ENCODE results near the gene ITGB1.
A peak's percentile ranks its signal among the peaks of the same experiment; 100 is the strongest.
"Not testable (repeated sequence)": the region's sequence is repeated elsewhere in the genome, so short reads cannot be mapped to it uniquely, and the experiment has no call there.

Gene ITGB1

DNA sequence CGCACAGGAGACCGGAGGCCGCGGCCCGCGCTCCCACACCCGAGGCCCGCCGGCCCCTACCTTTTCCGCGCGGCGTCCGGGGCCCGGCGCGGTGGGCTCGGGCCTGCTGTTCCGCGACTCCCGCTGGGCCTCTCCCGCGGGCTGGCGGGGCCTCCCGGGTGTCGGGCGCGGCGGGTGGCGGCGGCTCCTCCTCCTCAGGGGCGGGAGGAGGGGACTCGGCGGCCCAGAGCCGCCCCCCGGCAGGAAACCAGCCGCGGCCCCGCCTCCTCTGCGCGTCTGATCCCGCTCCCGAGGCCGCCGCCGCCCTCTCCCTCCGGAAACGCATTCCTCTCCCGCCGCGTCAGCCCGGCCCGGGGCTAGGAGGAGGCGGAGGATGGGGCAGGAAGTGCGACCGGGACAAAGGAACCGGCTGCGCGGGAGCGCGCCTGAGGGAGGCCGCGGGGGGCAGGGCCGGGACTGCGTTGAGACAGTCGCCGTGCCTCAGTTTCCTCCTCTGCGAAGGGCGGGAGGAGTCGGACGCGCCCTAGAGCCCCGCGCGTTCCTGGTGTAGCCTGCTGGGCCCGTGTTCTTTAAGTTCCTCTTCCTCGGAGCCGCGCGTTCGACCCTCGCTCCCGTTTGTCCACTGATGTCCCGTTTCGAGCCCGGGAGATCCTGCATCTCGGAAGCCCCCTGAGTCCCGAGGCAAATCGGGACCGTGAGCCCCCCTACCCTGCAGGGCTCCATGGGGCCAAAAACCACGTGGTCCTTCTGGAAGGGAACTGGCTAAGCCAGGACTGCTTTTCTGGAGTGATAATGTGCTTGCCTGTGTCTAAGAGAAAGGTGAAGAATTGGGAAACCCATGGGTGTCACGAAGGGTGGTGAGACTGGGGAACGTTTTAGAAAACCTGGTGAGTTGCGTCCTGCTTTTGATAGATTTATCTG, at the start of gene ITGB1:
Gene ITGB1, minus strand, starts transcription at position 146 of the 921 bp plus-strand sequence. CDS start 22,672 bp downstream, outside the sequence.
- peak; percentile 95 for DNase-seq (ENCODE audit: low spot score)

DNA sequence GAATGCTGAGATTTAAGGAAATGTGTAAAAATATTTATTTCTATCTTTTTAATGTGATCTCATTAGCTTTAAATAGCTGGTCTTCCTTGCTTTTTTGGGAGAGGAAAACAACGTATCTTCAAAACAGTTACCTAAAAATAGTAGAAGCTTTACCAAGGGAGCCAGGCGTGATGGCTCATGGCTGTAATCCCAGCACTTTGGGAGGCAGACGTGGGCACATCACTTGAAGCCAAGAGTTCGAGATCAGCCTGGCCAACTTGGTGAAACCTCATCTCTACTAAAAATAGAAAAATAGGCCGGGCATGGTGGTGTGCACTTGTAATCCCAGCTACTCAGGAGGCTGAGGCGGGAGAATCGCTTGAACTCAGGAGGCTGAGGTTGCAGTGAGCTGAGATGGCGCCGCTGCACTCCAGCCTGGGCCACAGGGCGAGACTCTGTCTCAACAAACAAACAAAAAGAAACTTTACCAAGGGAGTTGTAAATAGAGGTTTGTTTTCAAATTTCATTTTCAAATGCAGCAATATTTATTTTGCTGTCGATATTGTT, 48.4 kb upstream of the ITGB1 start:
- DNase-seq (ENCODE audit: low spot score) = no peak

DNA sequence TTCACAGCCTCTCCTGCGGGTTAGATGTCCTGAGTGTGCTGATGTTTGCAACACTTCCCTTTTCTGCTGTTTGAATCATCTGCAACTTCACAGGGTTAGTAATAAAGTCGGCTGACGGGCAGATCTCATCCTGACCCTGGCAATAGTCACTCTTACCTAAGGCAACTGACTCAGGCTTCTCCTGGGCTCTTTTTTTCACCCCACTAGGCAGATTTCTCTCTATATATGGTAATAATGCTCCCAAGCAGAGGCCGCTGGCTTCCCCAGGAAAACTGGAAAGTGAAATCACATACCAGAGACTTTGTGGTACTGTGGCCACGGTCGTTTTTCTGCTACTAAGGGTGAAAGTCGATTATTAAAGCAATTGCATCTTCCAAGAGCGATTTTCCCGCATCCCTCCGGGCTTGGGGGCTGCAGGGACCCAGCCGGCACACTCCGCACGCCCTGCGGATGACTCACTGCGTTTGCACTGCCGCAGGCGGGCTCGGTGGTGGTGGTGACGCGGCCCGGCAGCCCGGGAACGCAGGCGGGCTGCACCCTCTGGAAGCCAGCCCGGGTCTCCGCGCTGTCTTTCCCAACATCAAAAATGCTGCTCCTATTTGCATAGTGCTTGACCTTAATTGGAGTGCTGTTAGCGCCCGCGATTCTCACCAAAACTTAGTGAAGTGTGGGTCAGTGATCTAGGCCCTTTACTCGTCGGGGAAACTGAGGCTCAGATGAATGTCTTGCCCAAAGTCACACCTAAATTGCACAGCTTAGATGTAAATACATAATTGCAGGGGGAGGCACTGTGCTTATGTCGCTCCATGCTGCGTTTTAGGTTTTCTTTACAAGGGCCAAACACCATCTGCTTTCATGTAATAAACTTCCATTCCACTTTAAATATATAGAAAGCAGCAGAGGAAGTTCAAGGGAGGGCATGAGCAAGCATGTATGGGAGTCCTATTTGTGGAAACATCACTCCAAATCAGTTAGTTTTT, 47.6 kb upstream of the ITGB1 start:
- DNase-seq (ENCODE audit: low spot score) = peak; percentile 20

DNA sequence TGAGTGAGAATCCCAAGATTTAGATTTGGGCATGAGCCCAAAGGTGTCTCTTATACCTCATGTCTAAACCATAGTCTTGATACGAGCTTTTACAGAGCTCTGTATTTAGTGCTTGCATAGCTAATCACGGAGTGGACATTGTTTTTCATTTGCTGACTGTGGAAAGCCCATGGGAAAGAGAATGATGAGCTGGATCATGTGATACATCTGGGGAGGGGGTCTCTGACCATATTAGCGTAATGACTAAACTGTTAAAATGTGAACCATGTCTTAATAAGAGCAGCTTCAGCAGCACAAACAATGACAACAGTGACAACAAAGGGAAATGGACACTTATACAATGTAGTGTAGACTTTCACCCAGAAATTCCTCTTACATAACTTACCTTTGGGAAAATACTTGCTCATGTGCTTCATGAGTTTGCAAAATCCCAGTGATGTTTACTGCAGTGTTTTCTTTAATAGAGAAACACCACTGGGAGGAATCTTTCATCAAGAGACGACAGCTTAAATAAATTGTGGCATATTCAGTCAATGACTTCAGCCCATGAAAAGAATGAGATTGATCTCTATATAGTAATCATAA, 44.0 kb upstream of the ITGB1 start:
- no peak for DNase-seq (ENCODE audit: low spot score)

DNA sequence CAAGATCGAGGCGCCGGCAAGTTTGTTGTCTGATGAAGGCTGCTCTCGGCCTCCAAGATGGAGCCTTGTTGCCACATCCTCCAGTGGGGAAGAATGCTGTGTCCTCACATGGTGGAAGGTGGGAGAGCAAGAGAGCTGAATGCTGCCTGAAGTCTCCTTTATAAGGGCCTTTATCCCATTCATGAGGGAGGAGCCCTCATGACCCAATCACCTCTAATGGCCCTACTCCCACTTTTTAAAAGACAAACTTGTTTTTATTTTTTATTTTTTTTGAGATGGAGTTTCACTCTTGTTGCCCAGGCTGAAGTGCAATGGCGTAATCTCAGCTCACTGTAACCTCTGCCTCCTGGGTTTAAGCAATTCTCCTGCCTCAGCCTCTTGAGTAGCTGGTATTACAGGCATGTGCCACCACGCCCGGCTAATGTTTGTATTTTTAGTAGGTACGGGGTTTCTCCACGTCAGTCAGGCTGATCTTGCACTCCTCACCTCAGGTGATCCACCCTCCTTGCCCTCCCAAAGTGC, 40.1 kb upstream of the ITGB1 start:
- not testable (repeated sequence) for DNase-seq (ENCODE audit: low spot score)

DNA sequence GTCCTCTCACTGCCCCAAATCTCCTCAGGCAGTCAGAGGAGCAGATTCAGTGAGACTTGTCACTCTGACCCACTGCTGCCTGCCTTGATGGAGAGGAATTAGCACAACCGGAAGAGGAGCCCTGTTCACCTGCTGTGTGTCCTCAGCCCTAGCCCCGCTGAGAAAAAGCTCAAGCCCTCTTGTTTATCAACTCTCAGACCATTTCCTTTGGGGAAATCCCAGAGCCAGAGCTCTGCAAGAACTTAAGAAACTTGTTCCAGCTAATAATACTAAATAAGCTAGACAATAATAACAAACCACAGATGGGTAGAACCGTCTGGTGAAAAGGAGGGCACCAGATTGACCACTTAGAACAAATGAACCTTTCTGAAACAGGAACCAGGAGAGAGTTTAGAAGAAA, 37.7 kb upstream of the ITGB1 start:
- no peak for DNase-seq (ENCODE audit: low spot score)

DNA sequence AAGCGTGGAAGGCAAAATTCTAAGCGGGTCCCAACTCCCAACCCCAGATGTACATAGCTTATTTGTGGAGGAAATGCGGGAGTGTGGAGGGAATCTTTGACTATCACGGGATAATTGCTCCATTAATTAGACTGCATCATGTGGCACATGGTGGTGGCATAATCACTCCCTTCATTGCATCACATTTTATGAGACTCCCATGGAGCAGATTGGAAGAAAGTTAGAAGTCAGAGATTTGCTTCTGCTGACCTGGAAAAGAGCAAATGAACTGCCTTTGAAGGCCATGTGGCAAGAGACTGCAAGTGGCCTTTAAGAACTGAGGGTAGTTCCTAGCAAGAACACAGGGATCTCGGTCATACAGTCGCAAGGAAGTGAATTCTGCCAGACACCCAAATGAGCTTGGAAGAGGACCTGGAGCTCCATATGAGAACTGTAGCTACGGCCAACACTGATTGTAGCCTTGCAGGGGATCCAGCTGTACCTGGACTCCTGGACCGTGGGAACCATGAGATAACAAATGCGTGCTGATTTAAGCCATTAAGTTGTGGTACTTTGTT, 37.1 kb upstream of the ITGB1 start:
- no peak for DNase-seq (ENCODE audit: low spot score)

DNA sequence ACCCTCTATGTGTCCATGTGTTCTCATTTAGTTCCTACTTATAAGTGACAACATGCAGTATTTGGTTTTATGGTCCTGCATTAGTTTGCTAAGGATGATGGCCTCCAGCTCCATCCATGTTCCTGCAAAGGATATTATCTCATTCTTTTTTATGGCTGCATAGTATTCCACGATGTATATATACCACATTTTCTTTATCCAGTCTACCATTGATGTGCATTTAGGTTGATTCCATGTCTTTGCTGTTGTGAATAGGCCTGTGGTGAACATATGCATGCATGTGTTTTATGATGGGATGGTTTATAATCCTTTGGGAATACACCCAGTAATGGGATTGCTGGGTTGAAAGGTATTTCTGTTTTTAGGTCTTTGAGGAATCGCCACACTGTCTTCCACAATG, 36.6 kb upstream of the ITGB1 start:
- DNase-seq (ENCODE audit: low spot score) = not testable (repeated sequence)

DNA sequence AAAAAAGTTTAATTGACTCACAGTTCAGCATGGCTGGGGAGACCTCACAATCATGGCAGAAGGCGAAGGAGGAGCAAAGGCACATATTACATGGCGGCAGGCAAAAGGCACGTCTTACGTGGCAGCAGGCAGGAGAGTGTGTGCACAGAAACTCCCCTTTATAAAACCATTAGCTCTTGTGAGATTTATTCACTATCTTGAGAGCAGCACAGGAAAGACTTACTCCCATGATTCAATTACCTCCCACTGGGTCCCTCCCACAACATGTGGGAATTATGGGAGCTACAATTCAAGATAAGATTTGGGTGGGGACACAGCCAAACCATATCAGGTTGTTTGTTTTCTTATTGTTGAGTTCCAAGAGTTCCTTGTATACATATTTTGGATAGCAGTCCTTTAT, 34.3 kb upstream of the ITGB1 start:
- not testable (repeated sequence) for DNase-seq (ENCODE audit: low spot score)

DNA sequence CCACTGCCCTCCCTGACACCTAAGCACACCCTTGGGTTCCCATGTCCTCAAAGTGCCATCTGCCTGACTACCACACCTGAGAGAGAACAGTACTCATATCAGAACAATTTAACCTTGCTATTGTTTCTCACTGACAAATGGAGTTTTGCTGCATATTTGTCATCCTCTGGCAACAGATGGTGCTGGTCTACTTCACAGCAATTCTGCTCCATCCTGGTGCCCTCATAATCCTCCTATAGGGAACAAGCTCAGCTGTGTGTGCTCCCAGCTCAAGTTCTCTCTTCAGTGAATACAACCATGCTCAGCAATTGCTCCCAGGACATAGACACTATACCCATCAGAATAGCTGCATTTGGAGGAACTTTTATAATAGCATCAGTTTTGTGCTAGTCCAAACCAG, 32.8 kb upstream of the ITGB1 start:
- no peak for DNase-seq (ENCODE audit: low spot score)

DNA sequence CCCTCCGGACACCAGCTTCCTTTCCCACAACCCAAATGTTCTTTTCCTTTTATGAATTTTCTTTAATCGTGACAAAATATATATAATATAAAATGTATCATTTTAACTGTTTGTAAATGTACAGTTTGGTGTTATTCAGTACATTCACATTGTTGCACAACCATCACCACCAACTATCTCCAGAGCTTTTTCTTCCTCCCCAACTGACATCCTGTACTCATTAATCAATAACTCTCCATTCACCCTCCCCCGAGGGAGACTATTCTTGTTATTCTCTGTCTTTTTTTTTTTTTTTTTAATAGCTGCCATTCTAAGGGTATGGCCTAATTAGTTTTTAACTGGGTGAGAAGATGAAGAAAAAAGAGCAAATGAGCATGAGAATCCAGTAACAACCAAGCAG, 30.6 kb upstream of the ITGB1 start:
- no peak for DNase-seq (ENCODE audit: low spot score)

DNA sequence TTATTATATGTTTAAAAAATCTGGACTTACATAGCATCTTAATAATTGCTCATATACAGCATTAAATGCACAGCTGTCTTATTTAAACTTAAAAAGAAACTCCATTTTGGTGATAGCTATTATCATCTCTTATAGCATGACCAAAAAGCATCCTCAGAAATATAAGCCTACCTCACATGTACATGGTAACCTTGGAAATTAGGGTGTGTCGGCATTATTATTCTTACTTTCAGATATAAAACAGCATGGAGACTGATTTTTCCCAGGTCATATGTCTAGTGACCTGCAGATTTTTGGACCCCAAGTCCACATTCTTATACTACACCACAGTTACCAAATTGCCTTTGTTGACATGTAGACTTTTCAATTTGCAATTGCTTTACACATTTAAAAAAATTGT, 29.1 kb upstream of the ITGB1 start:
- DNase-seq (ENCODE audit: low spot score) = no peak

DNA sequence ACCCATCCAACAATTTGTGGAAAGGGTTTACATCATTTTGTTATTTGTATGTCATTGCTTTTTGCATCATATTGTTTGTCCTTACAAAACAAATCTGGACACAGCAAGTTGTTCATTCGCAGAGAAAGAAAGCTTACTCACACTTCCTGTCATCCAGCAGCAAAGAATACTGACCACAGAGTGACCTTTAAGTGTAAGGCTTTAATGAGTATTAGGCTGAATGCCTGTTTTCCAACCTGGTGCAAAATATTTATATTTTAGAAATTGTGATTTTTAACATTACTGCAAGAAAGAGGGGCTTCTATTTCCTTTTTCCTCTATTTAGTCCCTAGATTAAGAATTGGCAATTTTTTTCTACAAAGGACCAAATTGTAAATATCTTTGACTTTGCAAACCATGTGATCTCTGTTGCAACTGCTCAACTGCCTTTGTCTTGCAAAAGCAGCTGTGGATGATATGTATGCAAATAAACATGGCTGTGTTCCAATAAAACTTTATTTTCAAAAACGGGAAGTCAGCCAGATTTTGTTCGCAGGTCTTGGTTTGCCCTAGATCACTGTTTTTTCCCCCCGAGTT, 27.8 kb upstream of the ITGB1 start:
- no peak for DNase-seq (ENCODE audit: low spot score)

DNA sequence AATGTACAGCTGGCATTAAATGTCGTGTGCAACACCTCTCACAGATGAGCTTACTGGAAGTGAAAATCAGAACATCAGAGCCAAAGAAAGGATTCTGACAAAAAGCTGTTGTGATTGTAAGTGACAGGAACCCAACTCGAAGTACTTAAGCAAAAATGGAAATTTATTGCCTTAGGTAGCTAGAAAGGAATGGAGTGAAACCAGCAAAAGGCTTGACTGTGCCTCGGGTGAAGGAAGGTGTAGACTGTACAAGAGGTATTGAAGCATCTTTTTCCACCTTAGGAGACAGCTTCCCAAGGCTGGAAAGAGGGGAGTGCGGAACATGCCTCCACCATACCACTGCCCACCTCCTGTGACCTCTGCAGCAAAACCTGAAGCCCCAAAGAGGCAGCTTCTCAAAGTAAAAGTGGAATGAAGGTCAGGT, 27.3 kb upstream of the ITGB1 start:
- no peak for DNase-seq (ENCODE audit: low spot score)

DNA sequence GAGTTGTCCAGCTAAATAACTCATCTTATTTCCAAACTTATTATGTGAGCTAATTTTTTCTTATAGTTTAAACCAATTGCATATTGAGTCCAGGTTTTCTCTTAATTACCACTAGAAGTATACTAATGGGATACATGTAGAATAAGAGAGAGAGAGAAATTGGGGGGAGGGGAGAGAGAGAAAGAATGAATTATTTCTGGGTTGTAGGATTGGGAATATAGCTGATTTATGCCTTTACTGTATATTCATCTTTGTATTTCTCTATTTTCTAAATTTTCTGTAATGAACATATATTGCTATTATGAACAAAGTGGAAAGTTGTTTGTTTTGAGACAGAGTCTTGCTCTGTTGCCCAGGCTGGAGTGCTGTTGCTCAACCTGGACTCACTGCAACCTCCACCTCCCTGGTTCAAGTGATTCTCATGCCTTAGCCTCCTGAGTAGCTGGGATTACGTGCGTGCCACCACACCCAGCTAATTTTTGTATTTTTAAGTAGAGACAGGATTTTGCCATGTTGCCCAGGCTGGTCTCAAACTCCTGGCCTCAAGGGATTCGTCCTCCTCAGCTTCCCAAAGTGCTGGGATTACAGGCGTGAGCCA, 26.1 kb upstream of the ITGB1 start:
- no peak for DNase-seq (ENCODE audit: low spot score)

DNA sequence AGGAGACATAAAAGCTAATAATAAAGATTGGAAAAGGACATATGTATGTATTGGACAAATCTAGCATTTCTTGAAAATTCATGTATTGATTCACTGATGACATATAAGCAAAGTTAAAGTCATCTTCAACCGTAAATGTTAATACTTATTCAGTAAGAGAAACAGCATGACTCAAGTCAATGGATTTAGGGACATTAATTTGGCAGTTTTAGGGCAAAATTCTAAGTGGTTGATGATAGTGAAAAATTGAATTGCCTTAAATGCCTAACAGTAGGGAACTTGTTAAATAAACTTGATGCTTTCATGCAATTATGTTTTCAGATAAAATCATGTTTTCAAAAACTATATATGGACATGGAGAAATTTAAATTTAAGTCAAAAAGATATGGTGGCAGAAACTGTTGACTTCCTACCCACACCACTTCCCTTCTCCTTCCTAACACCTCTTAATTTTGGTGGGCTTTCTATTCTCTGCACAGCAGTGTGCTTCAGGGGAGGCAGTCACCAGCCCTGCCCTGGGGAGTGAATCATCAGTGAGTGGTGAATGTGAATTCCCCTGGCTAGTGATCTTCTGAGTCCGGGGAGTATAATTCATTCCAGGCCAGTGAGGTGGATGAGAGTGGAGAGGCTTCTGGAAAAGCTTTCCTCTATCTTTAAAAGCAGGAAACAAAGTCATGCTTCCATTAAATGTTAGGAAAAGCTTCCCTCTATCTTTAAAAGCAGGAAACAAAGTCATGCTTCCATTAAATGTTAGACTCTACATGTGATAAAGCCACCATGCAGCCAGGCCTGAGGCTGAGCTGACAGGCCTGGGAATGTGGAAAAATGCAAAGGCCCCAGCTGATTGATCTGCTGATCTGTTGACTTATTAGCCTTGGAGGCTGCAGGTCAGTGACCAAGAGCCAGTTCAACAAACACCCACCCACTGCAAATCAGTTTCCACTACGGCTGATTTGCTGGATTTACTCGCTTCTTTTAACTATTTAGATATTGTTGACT, 25.2 kb upstream of the ITGB1 start:
- DNase-seq (ENCODE audit: low spot score) = no peak

DNA sequence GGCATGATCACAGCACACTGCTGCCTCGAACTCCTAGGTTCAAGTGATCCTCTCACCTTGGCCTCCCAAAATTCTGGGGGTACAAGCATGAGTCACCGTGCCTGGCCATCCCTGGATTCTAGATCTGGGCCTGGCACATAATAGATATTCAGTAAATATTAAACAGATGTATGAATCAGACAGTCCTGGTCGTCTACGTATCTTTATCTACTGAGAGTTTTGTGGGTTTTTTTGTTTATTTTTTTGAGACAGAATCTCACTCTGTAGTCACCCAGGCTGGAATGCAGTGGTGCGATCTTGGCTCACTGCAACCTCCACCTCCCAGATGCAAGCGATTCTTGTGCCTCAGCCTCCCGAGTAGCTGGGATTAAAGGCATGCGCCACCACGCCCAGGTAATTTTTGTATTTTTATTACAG, 24.3 kb upstream of the ITGB1 start:
- DNase-seq (ENCODE audit: low spot score) = no peak

DNA sequence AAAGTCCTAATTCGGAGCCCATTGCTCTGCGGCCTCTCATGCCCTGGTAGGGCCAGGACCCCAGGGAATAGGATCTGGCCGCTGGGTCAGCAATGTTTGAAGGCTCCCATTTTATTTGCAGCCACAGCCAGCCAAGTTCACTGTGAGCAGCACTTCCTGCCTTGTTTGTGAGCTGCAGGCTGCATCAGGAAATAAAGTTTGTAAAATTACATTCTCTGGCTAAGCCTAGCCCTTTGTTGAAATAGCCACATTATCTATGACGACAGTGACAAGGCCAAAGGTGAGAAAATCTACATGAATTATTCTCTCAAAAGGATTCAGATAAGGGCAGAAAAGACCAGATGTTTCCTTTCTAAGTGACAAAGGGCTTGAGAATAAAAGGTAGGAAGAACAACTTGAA, 23.7 kb upstream of the ITGB1 start:
- DNase-seq (ENCODE audit: low spot score) = no peak
